Karpas-422 (cell line): ENCODE results near the gene PRSS1. TPM values are rescaled to one million over a fixed set of nuclear protein-coding genes. Genes with fewer than 3 reads are reported as not detected.
"Not testable (repeated sequence)": the region's sequence is repeated elsewhere in the genome, so short reads cannot be mapped to it uniquely, and the experiment has no call there.

ENCODE experiments used
- DNase-seq: peaks from one replicate; pipeline ENCODE4 v3.0.0-alpha.2; 2015
- H2AFZ ChIP-seq: fragments of 200-600 bp; sonication (generic); 2 replicates; pipeline ENCODE4 v1.6.1; 2014; ENCODE audit warnings: antibody characterized with exemption, low read length, mixed read lengths
- H3K27ac ChIP-seq: fragments of 200-600 bp; sonication (generic); 2 replicates; pipeline ENCODE4 v1.5.1; 2014; ENCODE audit warnings: mild to moderate bottlenecking, low read length, moderate library complexity
- H3K27me3 ChIP-seq: fragments of 200-600 bp; sonication (generic); 2 replicates; pipeline ENCODE4 v1.6.1; 2014; ENCODE audit warnings: low read length, mixed read lengths
- H3K36me3 ChIP-seq: fragments of 200-600 bp; sonication (generic); 2 replicates; pipeline ENCODE4 v1.6.1; 2014; ENCODE audit warnings: low read length, mixed read lengths; ENCODE audit not compliant: insufficient read depth
- H3K4me1 ChIP-seq: fragments of 200-600 bp; sonication (generic); 2 replicates; pipeline ENCODE4 v1.6.1; 2014; ENCODE audit warnings: mild to moderate bottlenecking, low read length, mixed read lengths
- H3K4me2 ChIP-seq: fragments of 200-600 bp; sonication (generic); 2 replicates; pipeline ENCODE4 v1.6.1; 2014; ENCODE audit warnings: low read length, low read depth, mild to moderate bottlenecking; ENCODE audit not compliant: poor library complexity, severe bottlenecking
- H3K4me3 ChIP-seq: fragments of 200-600 bp; sonication (generic); 2 replicates; pipeline ENCODE4 v1.5.1; 2014; ENCODE audit warnings: mild to moderate bottlenecking, antibody characterized with exemption, low read length, mixed read lengths
- H3K79me2 ChIP-seq: fragments of 200-600 bp; sonication (generic); 2 replicates; pipeline ENCODE4 v1.6.1; 2014; ENCODE audit warnings: mild to moderate bottlenecking, low read length, mixed read lengths
- H3K9ac ChIP-seq: fragments of 200-600 bp; sonication (generic); 2 replicates; pipeline ENCODE4 v1.6.0; 2014; ENCODE audit warnings: low read length
- H3K9me2 ChIP-seq: fragments of 200-600 bp; sonication (generic), shearing (Covaris generic); replicated peaks from 2 replicates; pipeline ENCODE4 v1.6.0; 2014; ENCODE audit warnings: mild to moderate bottlenecking, low read length, moderate library complexity; ENCODE audit not compliant: insufficient read depth
- H3K9me3 ChIP-seq: fragments of 300-700, 200-600 bp; sonication (generic); 2 replicates; pipeline ENCODE4 v1.6.1; 2014; ENCODE audit warnings: low read length, mixed read lengths
- H4K20me1 ChIP-seq: fragments of 200-600 bp; sonication (generic); 2 replicates; pipeline ENCODE4 v1.6.1; 2014; ENCODE audit warnings: mild to moderate bottlenecking, antibody characterized with exemption, low read length, low read depth; ENCODE audit not compliant: insufficient read depth
- total RNA-seq: library from RNA; depleted of rRNA; stranded (reverse); fragments of >200 nt; shearing (Covaris generic); gene quantifications from 2 replicates; pipeline ENCODE4 v1.2.3, GENCODE V29; 2014; ENCODE audit warnings: low replicate concordance

The PRSS1 gene
- total RNA-seq, 1 experiment from 2014 or later: not detected

- Histone ChIP-seq H2AFZ (no peak overlapping the region), H3K79me2 (no peaks in the 10 kb centered on the region), H3K9ac (no peak overlapping the region), H3K4me2 (no peak overlapping the region), H3K4me1 (peaks cover 16% of the 10 kb centered on the region), H3K36me3 (no peaks in the 10 kb centered on the region), H4K20me1 (no peaks in the 10 kb centered on the region), H3K9me3 (no peaks in the 10 kb centered on the region), H3K27ac (no peak overlapping the region), H3K9me2 (no peaks in the 10 kb centered on the region), H3K27me3 (no peaks in the 10 kb centered on the region), H3K4me3 (no peak overlapping the region)
- DNase-seq: peak; percentile 60
Observed at GRCh38 chr7:142739923-142740492, 9.3 kb upstream of the PRSS1 start.

GRCh38 chr7:142740786-142741185 is 8.5 kb upstream of the PRSS1 start:
- DNase-seq: no peak
- H3K9ac ChIP-seq: no peak overlapping the region
- no peaks in the 10 kb centered on the region for H3K9me3 ChIP-seq
- no peak overlapping the region for H3K27ac ChIP-seq
- no peak overlapping the region for H3K4me2 ChIP-seq
- H3K27me3 ChIP-seq: no peaks in the 10 kb centered on the region
- no peaks in the 10 kb centered on the region for H3K79me2 ChIP-seq
- no peaks in the 10 kb centered on the region for H3K9me2 ChIP-seq
- H3K4me3 ChIP-seq: no peak overlapping the region
- H3K4me1 ChIP-seq: peaks cover 16% of the 10 kb centered on the region
- no peaks in the 10 kb centered on the region for H3K36me3 ChIP-seq
- no peak overlapping the region for H2AFZ ChIP-seq
- no peaks in the 10 kb centered on the region for H4K20me1 ChIP-seq

GRCh38 chr7:142741932-142742331 is 7.3 kb upstream of the PRSS1 start:
- H3K9me3 ChIP-seq, H3K79me2 ChIP-seq, H4K20me1 ChIP-seq, H3K4me3 ChIP-seq, H3K4me2 ChIP-seq, H3K9ac ChIP-seq, H3K36me3 ChIP-seq, H3K27me3 ChIP-seq, H3K9me2 ChIP-seq, H3K27ac ChIP-seq, DNase-seq, H2AFZ ChIP-seq: not testable (repeated sequence)
- H3K4me1 ChIP-seq: peaks cover 16% of the 10 kb centered on the region

- Histone ChIP-seq H3K36me3 (no peaks in the 10 kb centered on the region), H3K79me2 (no peaks in the 10 kb centered on the region), H3K27me3 (no peaks in the 10 kb centered on the region), H3K27ac (no peak overlapping the region), H3K9ac (no peak overlapping the region), H2AFZ (no peak overlapping the region), H3K9me3 (no peaks in the 10 kb centered on the region), H3K4me1 (peaks cover 3% of the 10 kb centered on the region), H4K20me1 (no peaks in the 10 kb centered on the region), H3K9me2 (no peaks in the 10 kb centered on the region), H3K4me2 (no peak overlapping the region), H3K4me3 (no peak overlapping the region)
- no peak for DNase-seq
Observed at GRCh38 chr7:142745091-142745635, 4.1 kb upstream of the PRSS1 start.

GRCh38 chr7:142745745-142746144 is 3.5 kb upstream of the PRSS1 start:
- Histone ChIP-seq H4K20me1 (no peaks in the 10 kb centered on the region), H3K27ac (no peak overlapping the region), H3K9me3 (no peaks in the 10 kb centered on the region), H3K79me2 (no peaks in the 10 kb centered on the region), H3K9me2 (no peaks in the 10 kb centered on the region), H3K9ac (no peak overlapping the region), H3K4me1 (no peaks in the 10 kb centered on the region), H3K36me3 (no peaks in the 10 kb centered on the region), H3K4me3 (no peak overlapping the region), H3K4me2 (no peak overlapping the region), H2AFZ (no peak overlapping the region), H3K27me3 (no peaks in the 10 kb centered on the region)
- DNase-seq: no peak

- no peaks in the 10 kb centered on the region for H3K9me2 ChIP-seq
- H3K79me2 ChIP-seq: no peaks in the 10 kb centered on the region
- no peaks in the 10 kb centered on the region for H4K20me1 ChIP-seq
- no peak overlapping the region for H3K4me2 ChIP-seq
- no peak overlapping the region for H3K9ac ChIP-seq
- H3K4me1 ChIP-seq: no peaks in the 10 kb centered on the region
- no peak for DNase-seq
- H3K4me3 ChIP-seq: no peak overlapping the region
- no peak overlapping the region for H2AFZ ChIP-seq
- H3K9me3 ChIP-seq: no peaks in the 10 kb centered on the region
- no peaks in the 10 kb centered on the region for H3K27me3 ChIP-seq
- H3K36me3 ChIP-seq: no peaks in the 10 kb centered on the region
- H3K27ac ChIP-seq: no peak overlapping the region
Observed at GRCh38 chr7:142746264-142746663, 3.0 kb upstream of the PRSS1 start.

- not testable (repeated sequence) for DNase-seq, H3K36me3 ChIP-seq, H3K9me3 ChIP-seq
Observed at GRCh38 chr7:142748410-142748809, 862 bp upstream of the PRSS1 start.

GRCh38 chr7:142750321-142750938 is 1.2 kb downstream of the PRSS1 start:
- Histone ChIP-seq H3K4me3 (no peak overlapping the region), H3K79me2 (no peaks in the 10 kb centered on the region), H3K9me2 (no peaks in the 10 kb centered on the region), H4K20me1 (no peaks in the 10 kb centered on the region), H2AFZ (no peak overlapping the region), H3K9ac (no peak overlapping the region), H3K36me3 (no peaks in the 10 kb centered on the region), H3K27me3 (no peaks in the 10 kb centered on the region), H3K4me2 (no peak overlapping the region), H3K9me3 (no peaks in the 10 kb centered on the region), H3K4me1 (no peaks in the 10 kb centered on the region), H3K27ac (no peak overlapping the region)
- no peak for DNase-seq

More at GRCh38 chr7:142748410-142748809, 862 bp upstream of the PRSS1 start:
- H3K9ac ChIP-seq, H3K27ac ChIP-seq, H3K27me3 ChIP-seq, H3K4me1 ChIP-seq, H4K20me1 ChIP-seq, H3K4me3 ChIP-seq, H3K4me2 ChIP-seq, H2AFZ ChIP-seq, H3K9me2 ChIP-seq, H3K79me2 ChIP-seq: not testable (repeated sequence)
